GM18508 (cell line): ENCODE results near the gene TRIM37.
"Not testable (repeated sequence)": the region's sequence is repeated elsewhere in the genome, so short reads cannot be mapped to it uniquely, and the experiment has no call there.

Experiments used
- ATAC-seq: cut with Tn5 transposase; IDR thresholded peaks from one replicate; pipeline ENCODE4 v1.9.1; 2021; ENCODE audit warnings: moderate number of reproducible peaks; ENCODE audit not compliant: insufficient read depth, unreplicated experiment

Gene TRIM37

GRCh38 chr17:59106463-59107305 is at the start of gene TRIM37:
TRIM37 (minus strand) TSS chr17:59106880; CDS start chr17:59106461, 419 bp downstream.
- peak; percentile 59 for ATAC-seq

GRCh38 chr17:59155439-59156177 is 48.9 kb upstream of the TRIM37 start, which contains the start of gene PRR11:
PRR11 (plus strand) TSS chr17:59155746; CDS start chr17:59169753, 14,007 bp downstream.
- ATAC-seq, result peak; percentile 64

GRCh38 chr17:59154721-59155438 is 48.2 kb upstream of the TRIM37 start, which contains the start of gene SKA2:
SKA2 (minus strand) TSS chr17:59155186; CDS start chr17:59155163, 23 bp downstream.
- ATAC-seq, result peak; percentile 71

GRCh38 chr17:59154292-59154720 is 47.6 kb upstream of the TRIM37 start:
- no peak for ATAC-seq

GRCh38 chr17:59152925-59153324 is 46.2 kb upstream of the TRIM37 start:
- ATAC-seq, result no peak

GRCh38 chr17:59151591-59151990 is 44.9 kb upstream of the TRIM37 start:
- no peak for ATAC-seq

GRCh38 chr17:59151006-59151405 is 44.3 kb upstream of the TRIM37 start:
- ATAC-seq, result no peak

GRCh38 chr17:59149841-59150511 is 43.3 kb upstream of the TRIM37 start:
- ATAC-seq, result no peak

GRCh38 chr17:59149051-59149450 is 42.4 kb upstream of the TRIM37 start:
- ATAC-seq, result no peak

- no peak for ATAC-seq
These were observed 39.0 kb upstream of the TRIM37 start for GRCh38 chr17:59145571-59146096.

GRCh38 chr17:59141860-59142259 is 35.2 kb upstream of the TRIM37 start:
- no peak for ATAC-seq

GRCh38 chr17:59139939-59140338 is 33.3 kb upstream of the TRIM37 start:
- ATAC-seq, result no peak

- not testable (repeated sequence) for ATAC-seq
These were observed 31.7 kb upstream of the TRIM37 start for GRCh38 chr17:59138339-59138738.

GRCh38 chr17:59131131-59131530 is 24.5 kb upstream of the TRIM37 start:
- ATAC-seq, result no peak

- ATAC-seq, result no peak
These were observed 23.1 kb upstream of the TRIM37 start for GRCh38 chr17:59129814-59130213.

GRCh38 chr17:59126809-59127417 is 20.2 kb upstream of the TRIM37 start:
- ATAC-seq, result no peak

GRCh38 chr17:59124665-59125064 is 18.0 kb upstream of the TRIM37 start:
- ATAC-seq, result no peak

- ATAC-seq, result no peak
These were observed 15.3 kb upstream of the TRIM37 start for GRCh38 chr17:59121901-59122480.

- ATAC-seq, result no peak
These were observed 8.8 kb upstream of the TRIM37 start for GRCh38 chr17:59115474-59115873.
